H1 (cell line): Measurements from ENCODE around the gene RAB22A. TPM values are rescaled to one million over a fixed set of nuclear protein-coding genes. Genes with fewer than 3 reads are reported as not detected.

Experiments used
- CTCF ChIA-PET: fragments of 300-600 bp; sonication (Branson Sonifier 250); formaldehyde crosslinking; loops from one replicate; lab custom pipeline; 2021; ENCODE audit not compliant: partially characterized antibody; lab: Charles Lee
- POLR2A ChIA-PET: fragments of 300-600 bp; sonication (Branson Sonifier 250); formaldehyde crosslinking; loops from one replicate; lab custom pipeline; 2021; ENCODE audit warnings: inconsistent platforms; ENCODE audit not compliant: partially characterized antibody; lab: Charles Lee
- DNase-seq, 2 experiments: peaks; one replicate each; pipeline versions ENCODE4 v3.0.0 to v3.0.0-alpha.2; 2010 to 2022; ENCODE audit warnings: low spot score in 2 of 2, low read depth in 1 of 2, mixed read lengths in 1 of 2
- FAIRE-seq: peaks from 2 replicates; lab custom pipeline; 2011; peaks lifted over from hg19 to GRCh38; lab: Jason Lieb, UNC
- H2AFZ ChIP-seq: 2 replicates; pipeline ENCODE4 v1.8.1; 2012; ENCODE audit warnings: low read length, inconsistent platforms
- H2AK5ac ChIP-seq: 2 replicates; pipeline ENCODE4 v1.6.1; 2013; ENCODE audit warnings: low read depth, low read length
- H2BK120ac ChIP-seq: replicated peaks from 2 replicates; pipeline ENCODE3; 2013; ENCODE audit warnings: low read depth, low read length, inconsistent platforms
- H2BK12ac ChIP-seq: 2 replicates; pipeline ENCODE4 v1.6.1; 2013; ENCODE audit warnings: low read depth, low read length
- H2BK15ac ChIP-seq: 2 replicates; pipeline ENCODE4 v1.6.1; 2013; ENCODE audit warnings: low read length
- H2BK20ac ChIP-seq: 2 replicates; pipeline ENCODE4 v1.6.1; 2013; ENCODE audit warnings: low read length
- H2BK5ac ChIP-seq: 2 replicates; pipeline ENCODE4 v1.6.1; 2013; ENCODE audit warnings: low read depth, low read length
- H3K14ac ChIP-seq: 2 replicates; pipeline ENCODE4 v1.6.1; 2013; ENCODE audit warnings: inconsistent platforms; ENCODE audit not compliant: insufficient read length
- H3K18ac ChIP-seq: 2 replicates; pipeline ENCODE4 v1.6.1; 2013; ENCODE audit warnings: low read length; ENCODE audit errors: extremely low read depth
- H3K23ac ChIP-seq: 2 replicates; pipeline ENCODE4 v1.6.1; 2013; ENCODE audit warnings: inconsistent platforms; ENCODE audit not compliant: insufficient read length
- H3K23me2 ChIP-seq: 2 replicates; pipeline ENCODE4 v1.6.1; 2013; ENCODE audit warnings: low read depth, low read length
- H3K27ac ChIP-seq: 2 replicates; pipeline ENCODE4 v1.6.1; 2011; ENCODE audit warnings: low read depth, low read length, inconsistent platforms
- H3K27me3 ChIP-seq, 4 experiments: replicated peaks in 1 of 4; 1 replicate in 1 of 4; 2 replicates in 3 of 4; pipeline versions ENCODE4 v1.6.1 to v1.8.1; 2011 to 2013; ENCODE audit warnings: low read length in 3 of 4, mild to moderate bottlenecking in 3 of 4, inconsistent platforms in 2 of 4, mixed read lengths in 2 of 4, moderate library complexity in 1 of 4; ENCODE audit not compliant: control insufficient read depth in 3 of 4, insufficient read depth in 3 of 4; ENCODE audit errors: extremely low read depth in 1 of 4
- H3K36me3 ChIP-seq, 4 experiments: 2 replicates each; pipeline versions ENCODE4 v1.6.1 to v1.8.1; 2011 to 2013; ENCODE audit warnings: mild to moderate bottlenecking in 4 of 4, low read length in 3 of 4, moderate library complexity in 2 of 4, control low read depth in 1 of 4, inconsistent platforms in 1 of 4; ENCODE audit not compliant: insufficient read depth in 4 of 4, control insufficient read depth in 2 of 4
- H3K4ac ChIP-seq: replicated peaks from 2 replicates; pipeline ENCODE3; 2013; ENCODE audit warnings: low read length, low read depth, mixed read lengths, inconsistent platforms; ENCODE audit not compliant: insufficient read length
- H3K4me1 ChIP-seq, 4 experiments: replicated peaks in 1 of 4; 1 replicate in 1 of 4; 2 replicates in 3 of 4; pipeline versions ENCODE4 v1.6.1 to v1.8.1; 2011 to 2013; ENCODE audit warnings: low read length in 3 of 4, inconsistent platforms in 2 of 4, mixed read lengths in 1 of 4; ENCODE audit not compliant: insufficient read depth in 4 of 4, control insufficient read depth in 3 of 4
- H3K4me2 ChIP-seq, 2 experiments: 2 replicates each; pipeline versions ENCODE4 v1.6.1 to v1.8.1; 2011 to 2013; ENCODE audit warnings: low read depth in 2 of 2, low read length in 2 of 2, control low read depth in 1 of 2, inconsistent platforms in 1 of 2, mild to moderate bottlenecking in 1 of 2; ENCODE audit not compliant: insufficient read depth in 1 of 2
- H3K4me3 ChIP-seq, 4 experiments: fragments of 200-600, 300-600 bp in 1 of 4; sonication (generic), shearing (Covaris generic), sonication (Bioruptor Twin) in 1 of 4; 2 replicates each; pipeline versions ENCODE4 v1.5.1 to v1.8.1; 2011 to 2016; ENCODE audit warnings: low read length in 4 of 4, low read depth in 3 of 4, control low read depth in 2 of 4, inconsistent platforms in 2 of 4, mild to moderate bottlenecking in 2 of 4, mixed read lengths in 1 of 4, moderate library complexity in 1 of 4; ENCODE audit not compliant: insufficient read depth in 2 of 4; ENCODE audit errors: extremely low read depth in 1 of 4
- H3K56ac ChIP-seq: replicated peaks from 2 replicates; pipeline ENCODE3; 2013; ENCODE audit warnings: low read depth, mild to moderate bottlenecking, mixed read lengths, low read length, inconsistent platforms; ENCODE audit not compliant: insufficient read length
- H3K79me1 ChIP-seq: 2 replicates; pipeline ENCODE4 v1.6.1; 2013; ENCODE audit warnings: low read depth, low read length, control low read depth
- H3K79me2 ChIP-seq, 2 experiments: 2 replicates each; pipeline versions ENCODE4 v1.6.1 to v1.8.1; 2012 to 2013; ENCODE audit warnings: low read length in 2 of 2, mild to moderate bottlenecking in 2 of 2, inconsistent platforms in 1 of 2; ENCODE audit not compliant: insufficient read depth in 2 of 2, control insufficient read depth in 1 of 2
- H3K9ac ChIP-seq, 4 experiments: replicated peaks in 1 of 4; 1 replicate in 1 of 4; 2 replicates in 3 of 4; pipeline versions ENCODE4 v1.6.1 to v1.8.1; 2011 to 2013; ENCODE audit warnings: low read depth in 3 of 4, low read length in 3 of 4, control low read depth in 2 of 4, mild to moderate bottlenecking in 2 of 4, moderate library complexity in 2 of 4, inconsistent platforms in 1 of 4; ENCODE audit errors: extremely low read depth in 1 of 4
- H3K9me3 ChIP-seq, 2 experiments: 2 replicates each; pipeline versions ENCODE4 v1.6.1 to v1.8.1; 2012 to 2013; ENCODE audit warnings: mild to moderate bottlenecking in 2 of 2, moderate library complexity in 2 of 2, control low read depth in 1 of 2, inconsistent platforms in 1 of 2, low read depth in 1 of 2, low read length in 1 of 2, mixed read lengths in 1 of 2; ENCODE audit not compliant: insufficient read depth in 2 of 2
- H4K20me1 ChIP-seq, 2 experiments: replicated peaks in 1 of 2; 2 replicates each; pipeline versions ENCODE3 to v1.8.1; 2011 to 2013; ENCODE audit warnings: inconsistent platforms in 2 of 2, low read length in 2 of 2, mild to moderate bottlenecking in 1 of 2; ENCODE audit not compliant: insufficient read depth in 2 of 2, control insufficient read depth in 1 of 2
- H4K5ac ChIP-seq: 2 replicates; pipeline ENCODE4 v1.6.1; 2013; ENCODE audit warnings: low read length, low read depth, mixed read lengths, inconsistent platforms; ENCODE audit not compliant: insufficient read length
- H4K8ac ChIP-seq: 2 replicates; pipeline ENCODE4 v1.8.0; 2013; ENCODE audit warnings: mild to moderate bottlenecking, moderate library complexity, low read length, inconsistent platforms; ENCODE audit not compliant: insufficient read depth; ENCODE audit errors: extremely low read depth
- H4K91ac ChIP-seq: replicated peaks from 2 replicates; pipeline ENCODE3; 2013; ENCODE audit warnings: low read length, mixed read lengths, inconsistent platforms; ENCODE audit not compliant: insufficient read length
- CBX8 ChIP-seq: fragments of 300-800, 300-1000 bp; sonication (generic); IDR thresholded peaks from 2 replicates; pipeline ENCODE4 v1.7.1; 2016; ENCODE audit warnings: low read depth, low read length, borderline replicate concordance
- JUND ChIP-seq: IDR thresholded peaks from 2 replicates; pipeline ENCODE4 v1.6.1; 2011; ENCODE audit warnings: mild to moderate bottlenecking, improper control_type of control experiment, low read length
- WGBS, 2 experiments: shearing (Covaris generic) in 1 of 2; methylation state at CpG; one replicate each; pipeline versions ENCODE4 v1.1.6 to v1.1.7; 2013 to 2015; ENCODE audit warnings: low lambda C conversion rate in 2 of 2, mixed read lengths in 2 of 2, inconsistent platforms in 1 of 2, low coverage in 1 of 2, missing lambda C conversion rate in 1 of 2; ENCODE audit not compliant: insufficient replicate concordance in 2 of 2, insufficient coverage in 1 of 2, insufficient read length in 1 of 2; ENCODE audit errors: extremely low coverage in 1 of 2, missing lambda C conversion rate in 1 of 2; 5-methylcytosine and 5-hydroxymethylcytosine counted together
- polyA plus RNA-seq, 7 experiments: library from polyadenylated mRNA; depleted of rRNA in 3 of 7; stranded (reverse) in 5 of 7; unstranded in 2 of 7; fragments of >200 nt in 5 of 7; fragments of 200-250 nt in 2 of 7; gene quantifications; 1 replicate in 5 of 7; 2 replicates in 1 of 7; 4 replicates in 1 of 7; pipeline versions ENCODE4 v1.2.1 to v1.2.3, GENCODE V29; 2011 to 2013; ENCODE audit warnings: missing spikeins in 2 of 7, mixed read lengths in 2 of 7
- total RNA-seq: library from RNA; stranded (reverse); fragmentation: NEBNext Ultra II Directional; extraction: Animal tissue kit (Norgen Biotek cat#: 25700); gene quantifications from 2 replicates; pipeline ENCODE4 v1.2.1, GENCODE V29; 2021

Gene RAB22A
- total and polyA plus RNA-seq, 2 of the 8 experiments (the other 6 are each of a cell fraction or from before 2014, with no cell fraction given): 3.1 to 6.6 TPM

DNA sequence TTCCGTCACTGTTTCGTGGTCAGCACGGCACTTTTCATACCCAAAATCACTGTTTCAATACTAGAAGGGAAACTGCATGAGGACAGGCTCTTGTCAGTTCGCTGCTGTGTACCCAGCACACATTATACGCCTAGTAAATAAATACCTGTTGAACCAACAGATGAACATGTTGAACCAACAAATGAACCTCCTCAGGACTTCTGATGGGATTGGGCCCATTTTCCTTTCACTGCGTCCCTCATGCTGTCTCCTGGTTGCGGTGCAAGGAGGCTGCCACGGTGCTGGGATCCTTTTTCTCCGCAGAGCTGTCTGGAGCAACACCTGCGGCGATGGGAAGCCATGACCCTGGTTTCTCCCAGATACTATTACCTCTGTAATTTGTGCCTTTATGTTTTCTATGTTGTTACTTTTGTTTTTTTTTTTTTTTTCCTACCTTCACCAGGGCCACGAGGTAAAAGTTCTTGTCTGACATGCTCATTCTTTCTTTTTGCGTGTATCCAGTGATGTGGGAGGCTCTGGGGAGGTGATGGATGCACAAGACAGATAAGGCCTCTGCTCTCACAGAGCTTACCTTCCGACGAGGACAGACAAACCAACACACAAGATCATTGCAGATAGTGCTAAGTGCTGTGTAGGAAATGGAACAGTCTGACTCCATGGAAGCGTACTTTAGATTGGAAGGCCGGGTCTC lies 80.6 kb downstream of the RAB22A start:
- H3K36me3 ChIP-seq: peaks cover 0 to 4% (median 2%) of the 10 kb centered on the region in 4 experiments; a peak in 2 of 8 replicates
- CTCF ChIA-PET: interaction anchor here (1.4 kb wide), 1 partner anchor 143 kb away, joined by 5 read pairs; no protein-coding TSS in a partner anchor
- no peak overlapping the region for H3K56ac ChIP-seq
- H2AK5ac ChIP-seq: no peak overlapping the region
- no peak overlapping the region for H3K27ac ChIP-seq
- no peak overlapping the region for H4K5ac ChIP-seq
- H2AFZ ChIP-seq: 0 out of 2 replicates have a peak overlapping the region, but pooled peaks have one; percentile 14
- H2BK20ac ChIP-seq: no peak overlapping the region
- peaks cover 5 to 9% (median 6%) of the 10 kb centered on the region in 4 experiments; a peak in 6 of 7 replicates for H3K4me1 ChIP-seq
- H3K4ac ChIP-seq: no peak overlapping the region
- H3K79me1 ChIP-seq: peaks cover 6% of the 10 kb centered on the region
- peak overlapping the region; percentile 75 to 96 for H3K4me2 ChIP-seq
- H2BK15ac ChIP-seq: no peak overlapping the region
- no peak overlapping the region for H4K8ac ChIP-seq
- H3K18ac ChIP-seq: no peak overlapping the region
- peaks cover 1 to 7% of the 10 kb centered on the region in 2 experiments for H4K20me1 ChIP-seq
- no peak overlapping the region for H2BK5ac ChIP-seq
- H4K91ac ChIP-seq: no peak overlapping the region
- no peak overlapping the region; the same call in 1 of the 2 replicates for H2BK12ac ChIP-seq
- peak overlapping the region; percentile 55 to 79 (median 68) for H3K4me3 ChIP-seq
- no peak overlapping the region for H3K23ac ChIP-seq
- H3K79me2 ChIP-seq: peaks cover 24 to 54% of the 10 kb centered on the region in 2 experiments
- H3K23me2 ChIP-seq: peaks cover 4% of the 10 kb centered on the region
- no peaks in the 10 kb centered on the region for H3K27me3 ChIP-seq
- POLR2A ChIA-PET: interaction anchor here (0.5 to 2.0 kb wide), 4 partner anchors 14 to 295 kb away, joined by 3 to 12 read pairs (median 3); no protein-coding TSS in a partner anchor
- peak overlapping the region; percentile 9 to 85 (median 51) for H3K9ac ChIP-seq
- H3K14ac ChIP-seq: no peak overlapping the region
- no peaks in the 10 kb centered on the region for H3K9me3 ChIP-seq
- DNase-seq: no peak
- no peak for FAIRE-seq
- 84% methylated on average over 17 of the region's 17 CpGs; no CpG with 5 or more reads in 1 of the 2 experiments for WGBS, 2 experiments
- H2BK120ac ChIP-seq: no peak overlapping the region
- TF ChIP-seq JUND (no peak), CBX8 (no peak)
